DMS53 (cell line): ENCODE measurements around the gene SDR42E2.

Experiments used
- DNase-seq: peaks from one replicate; lab custom pipeline; 2025; lab: John Stamatoyannopoulos, UW

The SDR42E2 gene

DNA sequence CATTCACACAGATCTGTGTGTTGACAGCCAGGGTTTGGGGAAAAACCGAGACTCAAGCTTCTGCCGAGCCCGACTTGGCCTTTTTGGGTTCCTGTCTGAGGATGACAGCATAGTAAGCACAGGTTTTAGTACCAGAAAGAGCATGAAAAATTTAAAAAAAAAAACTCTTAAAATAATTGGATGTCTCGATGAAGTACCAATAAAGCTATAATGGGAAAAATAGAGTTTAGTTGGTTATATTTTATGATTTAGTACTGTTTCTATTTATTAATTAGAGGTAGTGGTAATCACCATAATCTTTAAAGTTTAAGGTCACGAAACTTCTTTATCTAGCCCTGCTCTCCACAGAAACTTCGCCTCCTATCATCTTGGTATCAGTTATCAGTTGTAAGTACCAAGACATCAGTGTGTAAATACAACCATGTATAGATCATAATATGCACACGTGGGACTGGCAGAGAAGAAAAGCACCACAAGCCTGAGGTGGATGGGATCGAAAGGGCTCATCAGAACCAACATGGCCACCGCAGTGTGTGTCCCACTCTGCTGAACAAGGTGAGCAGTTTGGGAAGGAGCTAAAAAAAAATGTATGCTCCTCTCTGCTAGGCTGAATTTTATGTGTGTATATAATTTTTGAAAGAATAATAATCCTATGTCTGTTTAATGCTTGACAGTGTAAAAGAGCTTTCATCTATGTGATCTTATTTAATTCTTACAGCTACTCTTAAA is 29.4 kb downstream of the SDR42E2 start:
- DNase-seq, result peak; percentile 49

DNA sequence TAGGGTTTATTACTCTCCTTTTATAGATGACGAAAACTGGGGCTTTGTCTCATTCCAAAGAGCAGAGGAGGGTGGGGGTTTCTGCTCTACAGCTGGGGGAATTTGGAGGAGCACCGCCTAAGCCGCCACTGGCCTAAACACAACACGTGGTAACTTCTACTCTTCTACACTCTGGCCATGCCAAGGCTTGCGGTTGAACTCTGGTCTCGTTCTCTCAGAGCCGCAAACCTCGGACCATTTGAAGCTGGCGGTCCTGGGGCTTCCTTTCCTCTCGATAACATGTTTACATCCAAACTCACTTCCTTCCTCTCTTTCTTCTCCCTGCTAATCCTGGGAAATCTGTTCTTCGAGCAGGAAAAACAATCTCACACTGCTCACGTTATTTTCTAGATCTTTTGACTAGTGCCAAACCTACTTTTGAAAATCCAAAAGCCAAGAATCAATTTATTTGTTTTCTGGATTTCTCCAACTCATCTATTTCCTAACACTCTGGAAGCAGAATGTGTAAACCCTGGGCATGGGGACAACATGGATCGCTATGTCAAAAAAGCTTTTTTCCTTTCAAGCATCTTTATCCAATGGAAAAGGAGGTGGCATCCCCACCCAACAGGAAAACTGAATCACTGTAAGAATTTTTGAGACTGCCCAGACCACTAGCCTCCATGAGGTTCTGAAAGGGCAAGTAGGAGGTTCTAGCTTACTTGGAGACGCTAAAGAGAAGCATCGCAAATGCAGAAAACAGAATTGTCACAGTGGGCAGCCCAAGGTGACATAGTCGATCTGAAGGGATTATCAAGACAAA is 30.2 kb downstream of the SDR42E2 start:
- peak; percentile 70 for DNase-seq

DNA sequence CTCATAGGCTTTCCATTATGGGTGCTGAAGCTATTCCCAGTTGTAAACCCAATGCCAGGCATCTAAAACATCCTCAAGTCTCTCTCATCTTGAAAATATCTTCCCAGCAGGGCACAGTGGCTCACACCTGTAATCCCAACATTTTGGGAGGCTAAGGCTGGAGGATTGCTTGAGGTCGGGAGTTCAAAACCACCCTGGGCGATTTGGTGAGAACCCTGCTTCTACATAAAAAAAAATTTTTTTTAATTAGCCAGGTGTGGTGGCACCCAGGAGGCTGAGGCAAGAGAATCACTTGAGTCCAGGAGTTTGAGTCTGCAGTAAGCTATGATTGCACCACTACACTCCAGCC is 30.7 kb downstream of the SDR42E2 start:
- DNase-seq, result no peak

DNA sequence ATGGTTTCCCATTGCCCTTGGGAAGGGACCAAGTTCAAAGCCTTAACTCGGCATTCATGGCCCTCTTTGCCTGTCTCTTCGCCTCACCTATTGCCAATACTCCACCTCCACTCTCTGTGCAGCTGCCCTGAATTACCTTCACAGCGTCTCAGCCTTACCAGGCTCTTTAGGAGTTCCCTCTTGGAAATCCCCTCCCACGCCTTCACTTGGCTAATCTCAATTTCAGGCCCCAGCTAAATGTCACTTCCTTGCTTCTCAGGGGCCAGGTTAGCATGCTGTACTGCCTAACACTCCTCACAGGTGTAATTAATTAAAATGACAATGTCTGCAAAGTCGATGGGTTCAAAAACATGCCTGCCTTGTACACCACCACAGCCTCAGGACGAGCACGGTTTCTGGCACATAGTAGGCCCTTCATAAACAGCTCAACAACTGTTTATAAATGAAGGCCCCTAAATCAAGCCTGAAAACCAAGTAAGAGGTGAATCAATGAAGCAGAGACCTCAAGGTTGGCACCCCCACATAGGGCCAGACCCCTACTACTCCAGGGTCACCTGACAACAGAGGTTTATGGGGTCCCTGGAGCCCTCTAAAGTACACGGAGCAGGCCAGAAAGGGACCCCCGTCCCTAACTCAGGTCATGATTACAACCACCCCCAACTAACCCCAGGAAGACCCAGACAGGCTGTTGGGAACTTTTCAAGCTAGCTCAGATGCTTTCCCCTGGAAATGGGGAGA is 32.6 kb downstream of the SDR42E2 start:
- no peak for DNase-seq

DNA sequence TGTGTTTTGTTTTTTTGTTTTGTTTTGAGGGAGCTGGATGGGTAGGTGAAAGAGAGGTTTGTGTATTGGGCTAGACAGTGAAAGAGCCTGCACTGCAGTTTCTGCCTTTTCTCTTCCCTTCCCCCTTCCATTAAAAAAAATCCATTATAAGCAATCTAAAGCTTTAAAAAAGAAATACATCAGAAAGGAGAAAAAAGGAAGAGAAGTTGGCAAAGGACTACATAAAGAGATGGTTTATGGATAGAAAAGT is 33.1 kb downstream of the SDR42E2 start:
- DNase-seq, result no peak

DNA sequence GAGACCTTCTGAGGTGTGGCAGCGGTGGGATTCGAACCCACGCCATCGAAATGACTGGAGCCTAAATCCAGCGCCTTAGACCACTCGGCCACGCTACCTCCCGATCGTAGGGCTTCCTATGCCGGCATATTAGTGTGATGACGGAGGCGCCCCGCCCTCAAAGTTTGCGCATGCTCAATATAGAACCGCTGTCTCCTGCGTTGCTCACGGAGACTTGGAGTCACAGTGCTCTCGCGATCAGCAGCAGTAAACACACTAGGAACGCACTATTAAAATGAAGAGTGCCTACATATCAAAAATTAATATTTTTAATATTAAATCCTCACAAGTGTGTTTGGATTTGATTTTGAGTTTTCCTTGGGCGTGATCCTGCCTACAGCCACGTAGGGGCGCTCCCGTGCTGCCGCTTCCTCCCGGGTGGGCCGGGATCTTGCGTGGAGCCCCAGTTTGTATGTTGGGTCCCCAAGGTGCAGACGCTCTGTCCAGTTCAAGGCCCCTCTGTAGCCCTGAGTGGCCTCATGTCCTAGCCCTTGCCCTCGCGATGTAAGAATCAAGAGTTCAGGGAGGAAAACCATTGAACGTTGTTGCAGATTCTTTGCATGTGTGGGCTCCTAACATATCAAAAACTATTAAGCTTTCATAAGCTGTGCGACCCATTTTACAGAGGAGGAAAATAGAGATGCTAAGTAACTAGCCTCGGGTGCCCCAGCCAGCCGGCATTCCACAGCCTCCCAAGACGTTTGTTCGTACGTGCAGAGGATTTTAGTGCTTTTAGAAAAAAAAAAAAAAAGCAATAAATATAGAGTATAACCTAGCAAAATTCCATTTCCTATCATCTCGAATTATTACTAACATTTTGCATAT is 33.6 kb downstream of the SDR42E2 start:
- DNase-seq, result peak; percentile 86

DNA sequence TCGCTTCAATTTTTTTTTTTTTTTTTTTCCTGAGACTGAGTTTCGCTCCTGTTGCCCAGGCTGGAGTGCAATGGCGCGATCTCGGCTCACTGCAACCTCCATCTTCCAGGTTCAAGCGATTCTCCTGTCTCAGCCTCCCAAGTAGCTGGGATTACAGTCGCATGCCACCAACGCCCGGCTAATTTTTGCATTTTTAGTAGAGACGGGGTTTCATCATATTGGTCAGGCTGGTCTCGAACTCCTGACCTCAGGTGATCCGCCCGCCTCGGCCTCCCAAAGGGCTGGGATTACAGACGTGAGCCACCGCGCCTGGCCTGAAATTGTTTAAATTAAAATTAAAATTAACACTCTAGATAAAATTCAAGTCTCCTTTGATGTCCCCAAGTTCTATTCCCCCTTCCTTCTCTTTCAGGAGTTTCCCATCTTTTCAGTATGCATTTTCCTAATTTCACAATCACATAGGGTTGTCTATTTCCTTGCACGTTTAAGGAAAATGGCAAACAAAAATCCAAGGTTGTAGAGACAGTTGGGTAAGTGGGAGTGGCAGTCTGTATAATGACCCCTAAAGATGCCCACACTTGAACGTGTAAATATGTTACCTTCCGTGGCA is 34.4 kb downstream of the SDR42E2 start:
- peak; percentile 25 for DNase-seq

DNA sequence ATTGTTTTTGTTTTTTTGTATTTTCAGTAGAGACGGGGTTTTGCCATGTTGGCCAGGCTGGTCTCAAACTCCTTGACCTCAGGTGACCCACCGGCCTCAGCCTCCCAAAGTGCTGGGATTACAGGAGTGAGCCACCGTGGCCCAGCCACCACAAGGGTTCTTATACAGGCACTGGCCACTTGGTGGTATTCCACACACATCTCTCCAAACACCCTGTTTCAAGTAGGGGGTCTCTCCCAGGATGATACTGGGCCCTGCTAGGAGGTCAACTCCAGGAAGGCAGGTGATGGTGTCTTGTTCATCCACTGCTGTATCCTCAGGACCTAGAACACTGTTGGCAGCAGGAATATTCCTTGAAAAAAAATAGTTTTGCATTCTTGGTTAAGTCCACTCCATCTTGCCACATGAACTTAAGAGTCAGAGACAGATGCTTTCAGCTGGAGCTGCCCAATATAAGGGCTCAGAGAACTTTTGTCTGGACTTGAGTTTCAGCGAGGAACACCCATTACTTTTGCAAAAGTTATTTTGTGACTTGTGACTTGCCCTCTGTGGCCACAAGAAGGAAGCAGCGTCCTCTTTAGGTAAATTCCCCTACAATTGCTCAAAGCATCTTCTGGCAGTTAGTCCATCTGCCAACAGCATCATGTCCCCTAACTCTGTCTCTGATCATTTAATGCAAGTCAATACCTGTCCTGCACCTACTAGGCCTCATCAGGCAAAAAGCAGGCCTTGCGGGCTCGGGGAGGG is 36.4 kb downstream of the SDR42E2 start:
- no peak for DNase-seq

DNA sequence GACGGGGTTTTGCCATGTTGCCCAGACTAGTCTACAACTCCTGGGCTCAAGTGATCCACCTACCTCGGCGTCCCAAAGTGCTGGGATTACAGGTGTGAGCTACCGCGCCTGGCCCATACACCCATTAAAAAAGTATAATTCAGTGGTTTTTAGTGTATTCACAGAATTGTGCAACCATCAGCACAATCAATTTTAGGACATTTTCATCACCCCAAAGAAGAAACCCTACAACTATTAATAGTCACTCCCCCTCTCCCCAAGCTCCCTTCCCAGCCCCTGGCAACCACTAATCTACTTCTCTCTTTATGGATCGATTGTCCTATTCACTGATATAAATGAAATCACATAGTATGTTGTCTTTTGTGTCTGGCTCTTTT is 39.9 kb downstream of the SDR42E2 start:
- DNase-seq, result no peak

DNA sequence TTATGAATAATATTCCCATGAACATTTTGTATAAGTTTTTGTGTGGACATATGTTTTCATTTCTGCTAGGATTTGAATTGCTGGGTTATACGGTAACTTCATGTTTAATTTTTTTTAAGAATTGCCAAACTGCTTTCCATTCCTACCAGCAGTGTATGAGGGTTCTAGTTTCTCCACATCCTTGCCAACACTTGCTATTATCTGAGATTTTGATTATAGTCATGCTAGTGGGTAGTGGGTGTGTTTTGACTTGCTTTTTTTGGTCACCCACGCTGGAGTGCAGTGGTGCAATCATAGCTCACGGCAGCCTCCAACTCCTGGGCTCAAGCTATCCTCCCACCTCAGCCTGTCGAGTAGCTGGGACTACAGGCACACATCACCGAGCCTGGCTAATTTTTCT is 40.8 kb downstream of the SDR42E2 start:
- DNase-seq, result no peak

DNA sequence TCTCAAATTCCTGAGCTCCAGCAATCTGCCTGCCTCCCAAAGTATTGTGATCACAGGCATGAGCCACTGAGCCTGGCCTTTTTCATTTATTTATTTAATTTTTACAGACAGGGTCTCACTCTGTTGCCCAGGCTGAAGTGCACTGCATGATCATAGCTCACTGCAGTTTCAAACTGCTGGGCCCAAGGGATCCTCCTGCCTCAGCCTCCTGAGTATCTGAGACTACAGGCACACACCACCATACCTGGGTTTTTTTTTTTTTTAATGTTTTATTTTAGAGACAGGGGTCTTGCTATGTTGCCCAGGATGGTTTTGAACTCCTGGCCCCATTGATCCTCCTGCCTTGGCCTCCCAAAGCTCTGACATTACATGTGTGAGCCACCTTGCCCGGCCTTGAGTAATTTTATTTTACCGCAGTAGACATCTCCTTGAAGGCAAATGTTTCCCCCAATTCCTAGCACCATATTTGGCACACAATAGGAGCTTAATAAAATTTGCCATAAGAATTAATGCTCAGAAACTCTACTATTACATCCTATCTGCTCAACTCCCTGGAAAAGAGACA is 41.9 kb downstream of the SDR42E2 start:
- DNase-seq, result no peak

DNA sequence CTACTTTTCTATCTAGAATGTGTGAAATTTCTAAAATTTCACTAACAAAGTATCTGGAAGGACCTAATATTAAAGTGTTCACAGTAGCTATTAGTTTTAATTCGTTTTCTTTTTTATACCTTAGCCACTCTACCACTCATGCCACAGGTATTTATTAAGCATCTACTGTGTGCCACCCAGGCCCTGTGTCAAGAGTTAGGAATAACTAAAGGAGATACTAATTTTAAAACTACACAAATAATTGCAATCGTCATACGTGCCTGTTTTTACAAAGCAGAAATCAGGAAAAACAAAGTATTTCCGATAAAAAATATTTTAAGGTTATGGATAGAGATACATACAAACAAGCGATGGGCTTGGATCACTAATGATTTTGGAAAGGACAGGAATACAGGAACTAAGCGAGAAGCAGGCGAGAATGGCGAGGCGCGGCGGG is 43.3 kb downstream of the SDR42E2 start:
- DNase-seq, result no peak

DNA sequence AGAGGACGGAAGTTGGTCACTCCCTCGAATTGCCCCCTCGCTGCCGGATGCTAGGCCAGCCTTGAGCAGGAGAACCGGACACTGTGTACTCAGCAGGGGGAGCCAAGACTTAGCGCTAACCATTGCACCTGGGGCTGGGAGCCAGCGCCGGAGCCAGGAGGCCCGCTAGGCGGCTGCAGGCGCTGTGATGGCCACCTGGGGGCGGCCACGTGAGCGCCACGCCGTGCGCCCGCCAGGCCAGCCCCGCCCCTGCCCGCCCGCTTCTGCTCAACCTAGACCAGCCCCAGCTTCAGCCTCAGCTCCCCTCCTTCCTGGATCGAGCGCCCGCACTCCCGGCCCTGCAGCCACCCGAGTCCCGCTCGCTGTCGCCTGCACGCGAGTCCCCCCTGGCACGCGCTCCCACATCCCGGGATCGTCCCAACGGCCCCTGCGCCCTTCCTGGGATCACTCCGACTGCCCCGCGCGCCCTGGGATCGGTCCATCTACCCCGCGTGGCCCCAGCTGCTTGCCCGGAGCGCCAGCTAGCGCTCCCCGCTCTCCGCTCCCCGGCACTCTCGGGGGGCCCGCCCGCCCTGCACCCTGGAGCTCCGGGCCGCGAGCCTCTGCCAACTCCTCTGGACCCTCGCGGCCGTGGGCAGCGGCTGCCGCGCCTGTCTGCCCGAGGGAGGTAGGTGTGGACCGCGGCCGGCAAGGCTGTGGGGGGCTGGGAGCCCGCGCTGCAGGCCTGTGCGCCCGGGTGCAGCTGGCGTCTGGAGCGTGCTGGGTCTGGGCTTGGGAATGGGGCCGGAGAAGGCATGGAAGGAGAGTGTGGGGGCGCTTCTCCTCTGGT is 43.9 kb downstream of the SDR42E2 start, which contains the start of gene EEF2K:
Gene EEF2K, plus strand, starts transcription at position 266 of the 829 bp plus-strand sequence. CDS start 19,452 bp downstream, outside the sequence.
- DNase-seq, result peak; percentile 96

DNA sequence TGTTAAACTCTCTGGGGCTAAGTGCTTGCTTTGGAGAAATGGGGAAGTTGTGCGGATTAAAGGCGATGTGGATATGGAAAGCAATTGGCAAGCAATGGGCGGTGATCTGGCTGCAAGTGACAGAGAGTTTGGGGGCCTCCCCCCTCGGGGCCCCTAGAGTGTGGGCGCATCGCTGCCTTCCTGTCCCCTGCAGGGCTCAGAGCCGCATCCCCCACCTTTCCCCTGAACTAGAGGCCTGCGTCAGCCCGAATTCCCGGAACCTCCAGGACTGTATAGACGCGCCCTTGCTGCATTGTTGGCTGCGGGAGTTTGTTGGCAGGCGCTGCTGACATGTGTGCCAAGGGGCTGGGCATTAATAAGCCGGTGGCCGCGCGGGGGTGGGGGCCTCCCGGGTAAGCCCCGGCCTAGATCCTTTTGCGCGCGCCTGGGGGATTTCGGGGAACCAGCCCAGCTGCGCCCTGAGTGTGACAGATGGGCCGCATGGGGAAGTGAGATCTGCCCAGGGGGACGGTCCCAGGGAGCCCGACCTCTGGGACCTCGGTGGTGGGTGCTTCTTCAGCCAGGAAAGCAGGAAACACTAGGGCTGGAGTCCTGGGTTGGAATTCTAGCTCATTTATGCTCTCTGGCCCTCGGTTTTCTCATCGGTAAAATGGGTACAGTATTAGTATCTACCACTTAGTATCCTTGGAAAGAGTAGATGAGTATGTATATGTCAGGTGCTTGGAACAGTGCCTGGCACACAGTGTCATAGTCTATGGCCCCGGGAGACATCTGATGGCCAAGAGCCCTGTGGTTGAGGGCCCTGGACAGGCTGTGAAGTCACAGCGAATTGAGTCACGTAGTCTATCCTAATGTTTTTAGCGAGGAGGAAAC is 44.8 kb downstream of the SDR42E2 start:
- DNase-seq, result peak; percentile 55

DNA sequence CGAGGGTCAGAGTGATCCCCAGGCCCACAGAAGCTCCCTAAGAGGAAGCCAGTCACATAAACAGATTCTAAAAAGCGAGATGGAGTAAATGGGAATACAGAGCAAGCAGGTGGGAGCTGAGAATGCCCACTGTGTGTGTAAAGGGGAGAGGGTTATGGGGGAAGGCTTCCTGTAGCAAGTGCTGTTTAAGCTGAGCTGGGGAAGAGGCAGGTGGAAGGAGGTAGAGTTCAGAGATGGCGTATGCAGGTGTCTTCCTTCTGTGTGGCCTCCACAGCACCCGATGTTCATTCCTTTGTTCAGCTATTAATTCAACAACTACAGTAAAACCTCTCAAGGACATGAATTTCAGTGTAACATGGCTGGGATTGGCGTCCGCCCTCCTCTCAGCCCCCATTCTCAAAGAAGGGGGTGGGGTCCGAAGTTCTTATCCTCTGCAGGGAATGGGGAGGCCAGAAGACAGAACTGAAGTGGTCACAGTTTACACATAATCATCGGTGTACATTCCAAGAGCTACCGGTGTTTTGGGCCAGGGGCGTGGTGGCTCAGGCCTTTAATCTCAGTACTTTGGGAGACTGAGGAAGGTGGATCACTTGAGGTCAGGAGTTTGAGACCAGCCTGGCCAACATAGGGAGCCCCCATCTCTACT is 45.5 kb downstream of the SDR42E2 start:
- no peak for DNase-seq

DNA sequence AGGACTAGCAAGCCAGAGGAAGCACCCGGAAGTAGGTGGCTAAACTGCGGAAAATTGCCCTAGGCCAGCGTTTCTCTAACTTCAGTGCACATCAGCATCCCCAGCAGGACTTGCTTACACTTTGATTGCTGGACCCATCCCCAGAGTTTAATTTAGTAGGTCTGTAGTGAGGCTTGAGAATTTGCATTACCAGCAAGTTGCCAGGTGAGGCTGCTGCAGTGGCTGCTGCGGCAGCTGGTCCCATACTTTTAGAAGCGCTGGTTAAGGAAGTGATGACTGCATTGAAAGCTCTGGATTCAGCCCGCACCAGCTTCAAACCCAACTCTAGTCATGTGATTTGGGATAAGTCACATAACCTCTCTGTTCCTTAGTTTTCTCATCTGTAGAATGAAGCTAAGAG is 48.0 kb downstream of the SDR42E2 start:
- DNase-seq, result no peak

DNA sequence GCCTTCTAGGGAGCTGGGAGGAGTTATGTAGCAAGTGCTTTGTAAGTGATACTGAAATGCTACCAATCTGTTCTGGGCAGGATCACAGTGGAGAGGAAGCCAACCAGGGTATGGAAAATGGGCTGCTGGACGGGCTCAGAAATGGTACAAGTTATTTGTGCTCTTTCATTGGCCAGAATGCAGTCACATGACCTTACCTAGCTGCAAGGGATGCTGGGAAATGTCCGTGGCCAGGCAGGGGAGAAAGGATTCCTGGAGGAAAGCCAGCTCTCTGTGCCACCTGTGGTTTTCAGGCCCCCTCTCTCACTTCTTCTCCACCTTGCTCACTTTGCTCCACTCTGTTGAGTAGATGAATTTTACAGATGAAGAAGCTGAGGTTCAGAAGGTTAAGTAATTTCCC is 48.5 kb downstream of the SDR42E2 start:
- no peak for DNase-seq

DNA sequence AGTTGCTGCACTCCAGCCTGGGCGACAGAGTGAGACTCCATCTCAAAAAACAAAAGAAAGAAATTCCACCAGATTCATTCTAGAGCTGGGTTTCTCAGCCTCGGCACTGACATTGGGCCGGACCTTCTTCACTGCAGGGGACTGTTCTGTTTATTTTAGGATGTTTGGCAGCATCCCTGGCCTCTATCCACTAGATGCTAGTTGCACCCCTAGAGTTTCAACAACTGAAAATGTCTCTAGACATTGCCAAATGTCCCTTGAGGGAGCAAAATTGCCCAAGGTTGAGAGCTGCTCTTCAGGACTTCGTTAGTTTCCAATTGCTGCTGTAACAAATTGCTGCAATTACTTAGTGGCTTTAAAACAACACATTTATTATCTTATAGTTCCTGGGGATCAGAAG is 50.9 kb downstream of the SDR42E2 start:
- DNase-seq, result no peak
